Measurements from ENCODE around the gene NDE1.
"Not testable (repeated sequence)": the region's sequence is repeated elsewhere in the genome, so short reads cannot be mapped to it uniquely, and the experiment has no call there.

NDE1 gene

GRCh38 chr16:15620611-15621195 lies 29.3 kb upstream of the NDE1 start:
- DNase-seq (ENCODE audit: low spot score): no peak

GRCh38 chr16:15621456-15621855 lies 28.6 kb upstream of the NDE1 start:
- DNase-seq (ENCODE audit: low spot score): no peak

- DNase-seq (ENCODE audit: low spot score): no peak
These were observed 28.2 kb upstream of the NDE1 start for GRCh38 chr16:15621889-15622288.

GRCh38 chr16:15631730-15632409 lies 18.2 kb upstream of the NDE1 start:
- no peak for DNase-seq (ENCODE audit: low spot score)

GRCh38 chr16:15635926-15636325 lies 14.1 kb upstream of the NDE1 start:
- no peak for DNase-seq (ENCODE audit: low spot score)

GRCh38 chr16:15636392-15636873 lies 13.6 kb upstream of the NDE1 start:
- no peak for DNase-seq (ENCODE audit: low spot score)

GRCh38 chr16:15639061-15639568 lies 10.9 kb upstream of the NDE1 start:
- DNase-seq (ENCODE audit: low spot score): no peak

- no peak for DNase-seq (ENCODE audit: low spot score)
These were observed 9.1 kb upstream of the NDE1 start for GRCh38 chr16:15640966-15641365.

- DNase-seq (ENCODE audit: low spot score): no peak
These were observed 8.1 kb upstream of the NDE1 start for GRCh38 chr16:15641753-15642556.

GRCh38 chr16:15642557-15643047 lies 7.4 kb upstream of the NDE1 start:
- peak; percentile 83 for DNase-seq (ENCODE audit: low spot score)

- DNase-seq (ENCODE audit: low spot score): peak; percentile 94
These were observed 6.7 kb upstream of the NDE1 start, which contains the start of gene MARF1 for GRCh38 chr16:15643048-15643945. Gene MARF1 (minus strand): TSS chr16:15643154. CDS start chr16:15639233, 3,921 bp downstream.

- no peak for DNase-seq (ENCODE audit: low spot score)
These were observed 6.1 kb upstream of the NDE1 start for GRCh38 chr16:15643946-15644250.

- peak; percentile 64 for DNase-seq (ENCODE audit: low spot score)
These were observed 5.6 kb upstream of the NDE1 start for GRCh38 chr16:15644267-15644961.

GRCh38 chr16:15644962-15645465 lies 5.0 kb upstream of the NDE1 start:
- peak; percentile 87 for DNase-seq (ENCODE audit: low spot score)

- not testable (repeated sequence) for DNase-seq (ENCODE audit: low spot score)
These were observed 3.3 kb upstream of the NDE1 start for GRCh38 chr16:15646557-15647293.

GRCh38 chr16:15647294-15648014 lies 2.6 kb upstream of the NDE1 start:
- DNase-seq (ENCODE audit: low spot score): no peak

- DNase-seq (ENCODE audit: low spot score): no peak
These were observed 1.8 kb upstream of the NDE1 start for GRCh38 chr16:15648135-15648730.

GRCh38 chr16:15649311-15649710 lies 734 bp upstream of the NDE1 start:
- not testable (repeated sequence) for DNase-seq (ENCODE audit: low spot score)

GRCh38 chr16:15649727-15650018 lies 372 bp upstream of the NDE1 start:
- DNase-seq (ENCODE audit: low spot score): no peak
